HepG2 (cell line): ENCODE measurements around the gene ARL3. TPM values are rescaled to one million over a fixed set of nuclear protein-coding genes. Genes with fewer than 3 reads are reported as not detected.

Source experiments
- ARNT ChIP-seq: fragments of 450-650 bp; IDR thresholded peaks from 2 replicates; pipeline ENCODE4 v1.6.1; 2017
- ATRX ChIP-seq: sonication (generic); formaldehyde crosslinking; IDR thresholded peaks from 2 replicates; pipeline ENCODE4 v1.4.0; 2020; ENCODE audit warnings: missing genetic modification reagents, borderline replicate concordance
- DBP ChIP-seq: sonication (generic); formaldehyde crosslinking; IDR thresholded peaks from 2 replicates; pipeline ENCODE4 v1.4.0; 2020; ENCODE audit warnings: missing genetic modification reagents; ENCODE audit errors: not compliant biosample characterization
- EHMT2 ChIP-seq: fragments of 200-600 bp; sonication (generic); IDR thresholded peaks from 2 replicates; pipeline ENCODE4 v1.7.0; 2017; ENCODE audit warnings: antibody characterized with exemption, low read depth, low read length, borderline replicate concordance
- GTF2F1 ChIP-seq: fragments of 150-350 bp; IDR thresholded peaks from 2 replicates; pipeline ENCODE4 v1.6.1; 2014; ENCODE audit warnings: low read length
- HOXA9 ChIP-seq: sonication (generic); formaldehyde crosslinking; IDR thresholded peaks from 2 replicates; pipeline ENCODE4 v1.8.1; 2022; ENCODE audit warnings: missing genetic modification reagents, mild to moderate bottlenecking, moderate library complexity, borderline replicate concordance
- KAT7 ChIP-seq: IDR thresholded peaks from 2 replicates; pipeline ENCODE4 v1.6.1; 2018; ENCODE audit warnings: borderline replicate concordance, missing compliant biosample characterization
- NFE2L2 ChIP-seq: fragments of 150-350 bp; IDR thresholded peaks from 2 replicates; pipeline ENCODE4 v1.6.1; 2014; ENCODE audit warnings: low read length
- NR2C2 ChIP-seq: sonication (generic); formaldehyde crosslinking; IDR thresholded peaks from 2 replicates; pipeline ENCODE4 v1.4.0; 2020; ENCODE audit warnings: missing genetic modification reagents, mild to moderate bottlenecking, moderate library complexity, borderline replicate concordance
- NR3C1 ChIP-seq: sonication (generic); formaldehyde crosslinking; IDR thresholded peaks from 2 replicates; pipeline ENCODE4 v1.4.0; 2020; ENCODE audit warnings: missing genetic modification reagents
- PHB2 ChIP-seq: fragments of 450-650 bp; IDR thresholded peaks from 2 replicates; pipeline ENCODE4 v1.6.1; 2018; ENCODE audit not compliant: partially characterized antibody
- PITX1 ChIP-seq: sonication (generic); formaldehyde crosslinking; IDR thresholded peaks from 2 replicates; pipeline ENCODE4 v1.5.1; 2020; ENCODE audit warnings: mild to moderate bottlenecking, missing genetic modification reagents
- REPIN1 ChIP-seq: sonication (generic); formaldehyde crosslinking; IDR thresholded peaks from 2 replicates; pipeline ENCODE4 v1.8.0; 2022; ENCODE audit warnings: missing genetic modification reagents, low read depth, mild to moderate bottlenecking, borderline replicate concordance
- SMYD3 ChIP-seq: sonication (generic); formaldehyde crosslinking; IDR thresholded peaks from 2 replicates; pipeline ENCODE4 v1.8.1; 2023; ENCODE audit warnings: mild to moderate bottlenecking, missing genetic modification reagents
- SP5 ChIP-seq: IDR thresholded peaks from 2 replicates; pipeline ENCODE4 v1.6.1; 2016; ENCODE audit warnings: low read depth, borderline replicate concordance
- SSRP1 ChIP-seq: IDR thresholded peaks from 2 replicates; pipeline ENCODE4 v1.6.1; 2016; ENCODE audit warnings: control low read depth
- TARDBP ChIP-seq: sonication (generic); formaldehyde crosslinking; IDR thresholded peaks from 2 replicates; pipeline ENCODE4 v1.8.0; 2022; ENCODE audit warnings: mild to moderate bottlenecking, missing genetic modification reagents
- TIGD3 ChIP-seq: sonication (generic); formaldehyde crosslinking; IDR thresholded peaks from 2 replicates; pipeline ENCODE4 v1.5.1; 2020; ENCODE audit warnings: mild to moderate bottlenecking, missing genetic modification reagents, borderline replicate concordance
- ZEB1 ChIP-seq: IDR thresholded peaks from 2 replicates; pipeline ENCODE4 v1.6.1; 2012; ENCODE audit warnings: mild to moderate bottlenecking, low read depth, inconsistent platforms; ENCODE audit not compliant: insufficient replicate concordance
- ZFP36 ChIP-seq: fragments of 150-350 bp; IDR thresholded peaks from 2 replicates; pipeline ENCODE4 v1.6.1; 2018; ENCODE audit warnings: borderline replicate concordance, low read length, low read depth; ENCODE audit not compliant: partially characterized antibody
- ZFYVE20 ChIP-seq: sonication (generic); formaldehyde crosslinking; IDR thresholded peaks from 2 replicates; pipeline ENCODE4 v1.8.0; 2023; ENCODE audit warnings: low read depth, mild to moderate bottlenecking, moderate library complexity, missing genetic modification reagents, borderline replicate concordance
- ZKSCAN1 ChIP-seq: fragments of 150-350 bp; IDR thresholded peaks from 2 replicates; pipeline ENCODE4 v1.6.1; 2014; ENCODE audit warnings: low read length
- ZNF274 ChIP-seq: sonication (generic); formaldehyde crosslinking; IDR thresholded peaks from 2 replicates; pipeline ENCODE4 v1.5.1; 2020; ENCODE audit warnings: mild to moderate bottlenecking, missing genetic modification reagents
- ZNF382 ChIP-seq: sonication (generic); formaldehyde crosslinking; IDR thresholded peaks from 2 replicates; pipeline ENCODE4 v1.5.0; 2020; ENCODE audit warnings: missing genetic modification reagents, mild to moderate bottlenecking, borderline replicate concordance
- ZNF468 ChIP-seq: sonication (generic); formaldehyde crosslinking; IDR thresholded peaks from 2 replicates; pipeline ENCODE4 v1.8.0; 2022; ENCODE audit warnings: mild to moderate bottlenecking, moderate library complexity, missing genetic modification reagents
- ZNF496 ChIP-seq: sonication (generic); formaldehyde crosslinking; IDR thresholded peaks from 2 replicates; pipeline ENCODE4 v1.8.1; 2023; ENCODE audit warnings: mild to moderate bottlenecking, moderate library complexity, missing genetic modification reagents; ENCODE audit not compliant: insufficient replicate concordance
- ZNF672 ChIP-seq: sonication (generic); formaldehyde crosslinking; IDR thresholded peaks from 2 replicates; pipeline ENCODE4 v1.8.1; 2022; ENCODE audit warnings: missing genetic modification reagents
- ZNF800 ChIP-seq: sonication (generic); formaldehyde crosslinking; IDR thresholded peaks from 2 replicates; pipeline ENCODE4 v1.4.0; 2020; ENCODE audit warnings: missing genetic modification reagents
- ZNF839 ChIP-seq: sonication (generic); formaldehyde crosslinking; IDR thresholded peaks from 2 replicates; pipeline ENCODE4 v1.4.0; 2020; ENCODE audit warnings: missing genetic modification reagents, mild to moderate bottlenecking, borderline replicate concordance
- polyA plus RNA-seq, 8 experiments: library from polyadenylated mRNA; depleted of rRNA in 3 of 8; stranded (reverse) in 7 of 8; unstranded in 1 of 8; fragments of >200 nt; fragmentation: Illumina TruSeq in 4 of 8; extraction: Trizol in 4 of 8; gene quantifications; 2 replicates each; pipeline versions ENCODE4 v1.2.1 to v1.2.3, GENCODE V29; 2011 to 2016; ENCODE audit warnings: low read depth in 4 of 8, missing spikeins in 1 of 8, mixed read lengths in 1 of 8; ENCODE audit not compliant: insufficient read depth in 1 of 8
- total RNA-seq, 5 experiments: library from RNA; depleted of rRNA; stranded (reverse); fragments of >200 nt; fragmentation: Illumina TruSeq; extraction: Trizol; gene quantifications; 2 replicates each; pipeline ENCODE4 v1.2.3, GENCODE V29; 2016; ENCODE audit warnings: low read depth in 1 of 5

Gene ARL3
- total and polyA plus RNA-seq, 2 of the 13 experiments (the other 11 are each of a cell fraction or from before 2014, with no cell fraction given) = 5.2 to 6.6 TPM

- no peak for TF ChIP-seq DBP (CRISPR knock-in tag)
- no peak for TF ChIP-seq EHMT2
- peak; percentile 27; the same call in 1 of the 2 replicates for TF ChIP-seq KAT7 (CRISPR knock-in tag)
- TF ChIP-seq NR3C1 (CRISPR knock-in tag) = no peak
- no peak for TF ChIP-seq HOXA9 (CRISPR knock-in tag)
- TF ChIP-seq ZNF672 (CRISPR knock-in tag) = no peak
- no peak for TF ChIP-seq NFE2L2
- TF ChIP-seq ZNF468 (CRISPR knock-in tag) = 0 out of 2 replicates have a peak, but pooled peaks have one; percentile 7
- TF ChIP-seq ZNF274 = no peak
- no peak for TF ChIP-seq GTF2F1
- TF ChIP-seq ZNF496 = no peak
- no peak for TF ChIP-seq ZNF382 (CRISPR knock-in tag)
- TF ChIP-seq ZNF800 (CRISPR knock-in tag) = no peak
- no peak for TF ChIP-seq ZEB1
- TF ChIP-seq SSRP1 (CRISPR knock-in tag) = no peak
- no peak for TF ChIP-seq ZKSCAN1
- 0 out of 2 replicates have a peak, but pooled peaks have one; percentile 39 for TF ChIP-seq NR2C2 (CRISPR knock-in tag)
- no peak for TF ChIP-seq ATRX (CRISPR knock-in tag)
- peak; percentile 89 for TF ChIP-seq TARDBP (CRISPR knock-in tag)
- peak; percentile 71 for TF ChIP-seq REPIN1 (CRISPR knock-in tag)
- no peak for TF ChIP-seq ZFYVE20 (CRISPR knock-in tag)
- TF ChIP-seq ZFP36 = no peak
- no peak for TF ChIP-seq SMYD3 (CRISPR knock-in tag)
- no peak for TF ChIP-seq ARNT
- peak; percentile 48; the same call in 1 of the 2 replicates for TF ChIP-seq PITX1 (CRISPR knock-in tag)
- peak; percentile 81 for TF ChIP-seq SP5 (CRISPR knock-in tag)
- TF ChIP-seq TIGD3 (CRISPR knock-in tag) = no peak
- no peak for TF ChIP-seq PHB2
- no peak for TF ChIP-seq ZNF839 (CRISPR knock-in tag)
Measured at GRCh38 chr10:102660888-102661657, 53.1 kb downstream of the ARL3 start (continued).
